SK-N-SH (cell line): ENCODE results near the gene ZNF594. TPM values are rescaled to one million over a fixed set of nuclear protein-coding genes. Genes with fewer than 3 reads are reported as not detected.
"Not testable (repeated sequence)": the region's sequence is repeated elsewhere in the genome, so short reads cannot be mapped to it uniquely, and the experiment has no call there.

ENCODE experiments used
- CTCF ChIA-PET: fragments of 300-600, 350-600 bp; formaldehyde crosslinking; extraction: SDS; loops from one replicate; lab custom pipeline; 2021; lab: Yijun Ruan, JAX
- POLR2A ChIA-PET: fragments of 350-600 bp; sonication (Branson Sonifier 250); formaldehyde crosslinking; extraction: SDS; loops from one replicate; lab custom pipeline; 2020; ENCODE audit warnings: antibody characterized with exemption, inconsistent platforms; lab: Yijun Ruan, JAX
- DNase-seq: peaks from one replicate; pipeline ENCODE4 v3.0.0; 2012
- H2AFZ ChIP-seq: fragments of 200-600 bp; sonication (generic); 2 replicates; pipeline ENCODE4 v1.8.1; 2016; ENCODE audit warnings: antibody characterized with exemption, mild to moderate bottlenecking, low read depth
- H3F3A ChIP-seq: fragments of 200-600 bp; sonication (generic); replicated peaks from 2 replicates; pipeline ENCODE3; 2016; ENCODE audit warnings: antibody characterized with exemption, mild to moderate bottlenecking; ENCODE audit not compliant: insufficient read depth
- H3K27ac ChIP-seq, 2 experiments: fragments of 200-500 bp in 1 of 2; fragments of 200-600 bp in 1 of 2; sonication (Bioruptor generic) in 1 of 2; sonication (generic), shearing (Covaris generic) in 1 of 2; 2 replicates each; pipeline versions ENCODE4 v1.5.1 to v1.6.1; 2014 to 2016; ENCODE audit warnings: low read depth in 2 of 2, inconsistent platforms in 1 of 2, low read length in 1 of 2, mild to moderate bottlenecking in 1 of 2, mixed read lengths in 1 of 2
- H3K27me3 ChIP-seq: fragments of 200-600 bp; sonication (generic), shearing (Covaris generic); 2 replicates; pipeline ENCODE4 v1.6.1; 2016; ENCODE audit warnings: mixed run types; ENCODE audit not compliant: insufficient read depth
- H3K36me3 ChIP-seq, 2 experiments: fragments of 200-500 bp in 1 of 2; fragments of 200-600 bp in 1 of 2; sonication (Bioruptor generic) in 1 of 2; sonication (generic) in 1 of 2; replicated peaks in 1 of 2; 2 replicates each; pipeline versions ENCODE3 to v1.5.1; 2014 to 2016; ENCODE audit warnings: low read length in 1 of 2, mild to moderate bottlenecking in 1 of 2; ENCODE audit not compliant: insufficient read depth in 2 of 2, control insufficient read depth in 1 of 2
- H3K4me1 ChIP-seq, 2 experiments: fragments of 200-500 bp in 1 of 2; fragments of 200-600 bp in 1 of 2; sonication (Bioruptor generic) in 1 of 2; sonication (generic), shearing (Covaris generic) in 1 of 2; 2 replicates each; pipeline versions ENCODE4 v1.5.1 to v1.6.1; 2014 to 2016; ENCODE audit warnings: low read depth in 1 of 2, low read length in 1 of 2, mixed run types in 1 of 2; ENCODE audit not compliant: insufficient read depth in 2 of 2, control insufficient read depth in 1 of 2
- H3K4me2 ChIP-seq: fragments of 200-600 bp; sonication (generic), shearing (Covaris generic); 2 replicates; pipeline ENCODE4 v1.6.1; 2017; ENCODE audit warnings: mixed run types
- H3K4me3 ChIP-seq, 2 experiments: fragments of 200-500 bp in 1 of 2; fragments of 200-600 bp in 1 of 2; sonication (Bioruptor generic) in 1 of 2; sonication (generic), shearing (Covaris generic) in 1 of 2; 2 replicates each; pipeline versions ENCODE4 v1.5.1 to v1.8.1; 2014 to 2016; ENCODE audit warnings: low read depth in 2 of 2, inconsistent platforms in 1 of 2, low read length in 1 of 2, mild to moderate bottlenecking in 1 of 2, mixed read lengths in 1 of 2, moderate library complexity in 1 of 2
- H3K79me2 ChIP-seq: fragments of 200-600 bp; sonication (generic); 2 replicates; pipeline ENCODE4 v1.8.1; 2017; ENCODE audit warnings: mild to moderate bottlenecking; ENCODE audit not compliant: insufficient read depth
- H3K9ac ChIP-seq: fragments of 200-600 bp; sonication (generic); 2 replicates; pipeline ENCODE4 v1.6.1; 2017; ENCODE audit warnings: mixed run types
- H3K9me2 ChIP-seq: fragments of 200-600 bp; sonication (generic); 2 replicates; pipeline ENCODE4 v1.6.1; 2017; ENCODE audit warnings: mixed run types
- H3K9me3 ChIP-seq: fragments of 200-600 bp; sonication (generic); 2 replicates; pipeline ENCODE4 v1.6.1; 2017; ENCODE audit warnings: mixed run types, mild to moderate bottlenecking, moderate library complexity
- H4K20me1 ChIP-seq: fragments of 200-600 bp; sonication (generic); 2 replicates; pipeline ENCODE4 v1.6.1; 2017; ENCODE audit warnings: mild to moderate bottlenecking, mixed run types; ENCODE audit not compliant: insufficient read depth
- CHD2 ChIP-seq: fragments of 150-350 bp; IDR thresholded peaks from 2 replicates; pipeline ENCODE4 v1.6.1; 2018; ENCODE audit warnings: low read length; ENCODE audit not compliant: partially characterized antibody
- ELF1 ChIP-seq: IDR thresholded peaks from 2 replicates; pipeline ENCODE4 v1.4.0; 2012
- FOSL2 ChIP-seq: IDR thresholded peaks from 2 replicates; pipeline ENCODE4 v1.4.0; 2012; ENCODE audit warnings: low read depth, mild to moderate bottlenecking, moderate library complexity, borderline replicate concordance
- GABPA ChIP-seq: IDR thresholded peaks from 2 replicates; pipeline ENCODE4 v1.4.0; 2012; ENCODE audit warnings: low read depth, mild to moderate bottlenecking
- GATA2 ChIP-seq: sonication (generic); formaldehyde crosslinking; IDR thresholded peaks from 2 replicates; pipeline ENCODE4 v1.5.0; 2020; ENCODE audit warnings: mild to moderate bottlenecking, missing genetic modification reagents
- JUND ChIP-seq: IDR thresholded peaks from 2 replicates; pipeline ENCODE4 v1.4.0; 2012
- MXI1 ChIP-seq: IDR thresholded peaks from 2 replicates; pipeline ENCODE4 v1.6.1; 2012; ENCODE audit warnings: mild to moderate bottlenecking, low read depth, low read length, improper control_type of control experiment
- RCOR1 ChIP-seq: fragments of 150-350 bp; IDR thresholded peaks from 2 replicates; pipeline ENCODE4 v1.6.1; 2017; ENCODE audit warnings: antibody characterized with exemption, low read length
- RXRA ChIP-seq: IDR thresholded peaks from 2 replicates; pipeline ENCODE4 v1.4.0; 2012; ENCODE audit warnings: low read depth, mild to moderate bottlenecking, borderline replicate concordance
- SIN3A ChIP-seq: IDR thresholded peaks from 2 replicates; pipeline ENCODE4 v1.6.1; 2012; ENCODE audit warnings: low read depth, mild to moderate bottlenecking, low read length, moderate library complexity, borderline replicate concordance
- TAF1 ChIP-seq: IDR thresholded peaks from 2 replicates; pipeline ENCODE4 v1.6.1; 2012; ENCODE audit warnings: low read depth, mild to moderate bottlenecking, low read length, moderate library complexity, borderline replicate concordance
- TCF12 ChIP-seq: IDR thresholded peaks from 2 replicates; pipeline ENCODE4 v1.4.0; 2012
- TEAD4 ChIP-seq: IDR thresholded peaks from 2 replicates; pipeline ENCODE4 v1.4.0; 2012; ENCODE audit warnings: mild to moderate bottlenecking, borderline replicate concordance; ENCODE audit not compliant: insufficient read depth
- YY1 ChIP-seq: IDR thresholded peaks from 2 replicates; pipeline ENCODE4 v1.4.0; 2012; ENCODE audit warnings: low read depth, mild to moderate bottlenecking
- WGBS: methylation state at CpG from one replicate; pipeline ENCODE4 v1.1.6; 2017; ENCODE audit warnings: low lambda C conversion rate; 5-methylcytosine and 5-hydroxymethylcytosine counted together
- polyA plus RNA-seq, 3 experiments: library from polyadenylated mRNA; depleted of rRNA; stranded (reverse); fragments of >200 nt; gene quantifications; 2 replicates each; pipeline ENCODE4 v1.2.3, GENCODE V29; 2012
- TF ChIP-seq, protein P1 (sequence below): IDR thresholded peaks from 2 replicates; pipeline ENCODE4 v1.4.0; 2012; ENCODE audit warnings: low read depth
- TF ChIP-seq, protein P2 (sequence below): fragments of 150-350 bp; IDR thresholded peaks from 2 replicates; pipeline ENCODE4 v1.6.1; 2016; ENCODE audit warnings: mild to moderate bottlenecking, low read depth, low read length
- TF ChIP-seq, protein P3 (sequence below): IDR thresholded peaks from 2 replicates; pipeline ENCODE4 v1.6.1; 2012; ENCODE audit warnings: mild to moderate bottlenecking, low read depth, low read length, moderate library complexity
- TF ChIP-seq, protein P4 (sequence below): IDR thresholded peaks from 2 replicates; pipeline ENCODE4 v1.4.0; 2012; ENCODE audit warnings: low read depth, borderline replicate concordance
- TF ChIP-seq, protein P5 (sequence below): IDR thresholded peaks from 2 replicates; pipeline ENCODE4; 2012

ZNF594 gene
- polyA plus RNA-seq, 1 of the 3 experiments (the other 2 are of a cell fraction) = 2.8 TPM

DNA sequence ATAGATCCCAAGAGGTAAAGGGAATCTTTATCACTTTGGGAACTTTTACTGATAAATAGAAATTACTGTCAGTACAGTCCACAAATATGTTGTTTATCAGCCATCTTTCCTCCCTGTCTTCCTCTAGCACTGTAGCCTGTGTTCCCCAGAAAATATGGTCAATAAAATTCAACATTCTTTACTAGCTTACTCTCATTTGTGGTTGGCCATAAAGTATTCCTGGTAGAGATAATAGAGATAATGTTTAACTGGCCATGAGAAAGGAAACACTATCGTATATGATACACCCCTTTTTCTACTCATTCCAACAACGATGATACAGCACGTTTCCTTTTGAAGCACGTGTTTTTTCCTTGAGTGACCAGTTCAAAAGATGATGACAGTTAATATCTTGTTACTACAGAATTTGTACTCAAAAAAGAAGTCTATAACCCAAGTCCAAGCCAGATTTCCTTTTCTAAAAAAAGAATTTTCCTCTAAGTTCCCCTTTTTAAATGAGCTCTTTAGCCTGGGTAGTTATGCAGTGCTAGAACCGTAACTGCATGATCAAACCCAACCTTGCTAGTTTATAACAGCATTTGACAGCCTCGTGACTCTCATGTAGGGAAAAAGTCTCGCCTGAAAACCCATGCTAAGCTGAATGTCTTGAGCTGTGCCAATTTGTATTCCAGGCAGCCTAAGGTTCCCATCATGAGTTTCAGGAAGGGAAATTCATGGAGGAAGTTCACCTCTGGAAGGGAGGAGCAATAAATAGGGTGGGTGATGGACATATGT is 25.7 kb downstream of the ZNF594 start:
- H3K27ac ChIP-seq = peak overlapping the region in 1 of 2 experiments; percentile 53; a peak in 2 of 4 replicates

DNA sequence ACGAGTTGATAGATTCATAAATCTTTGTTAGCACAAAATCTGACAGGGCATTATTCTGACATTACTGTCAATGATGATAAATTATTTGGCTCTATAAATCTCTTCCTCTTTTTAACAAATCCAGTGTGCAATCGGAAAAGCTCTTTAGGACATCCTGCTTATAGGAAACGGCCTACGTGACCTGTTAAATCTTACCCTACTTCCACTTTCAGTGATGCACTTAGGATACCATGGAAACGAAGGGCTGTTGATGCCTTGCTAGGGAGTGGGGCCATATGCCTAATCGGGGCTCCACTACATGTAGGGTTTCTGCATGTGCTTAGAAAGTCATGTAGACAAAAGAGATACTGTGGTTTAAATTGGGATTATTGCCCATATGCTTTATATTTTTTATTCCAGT is 27.2 kb downstream of the ZNF594 start:
- H3K4me2 ChIP-seq = no peak overlapping the region
- DNase-seq = no peak
- WGBS = 43% methylated on average over 6 of the region's 6 CpGs
- TF ChIP-seq, protein P1, sequence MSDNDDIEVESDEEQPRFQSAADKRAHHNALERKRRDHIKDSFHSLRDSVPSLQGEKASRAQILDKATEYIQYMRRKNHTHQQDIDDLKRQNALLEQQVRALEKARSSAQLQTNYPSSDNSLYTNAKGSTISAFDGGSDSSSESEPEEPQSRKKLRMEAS = no peak
- TF ChIP-seq SIN3A (no peak), TAF1 (no peak), MXI1 (no peak), FOSL2 (no peak), TEAD4 (no peak), RXRA (no peak), TCF12 (no peak), JUND (no peak), RCOR1 (no peak), GATA2 (CRISPR knock-in tag) (no peak), YY1 (no peak), ELF1 (no peak), CHD2 (no peak), GABPA (no peak)
- TF ChIP-seq, protein P2, sequence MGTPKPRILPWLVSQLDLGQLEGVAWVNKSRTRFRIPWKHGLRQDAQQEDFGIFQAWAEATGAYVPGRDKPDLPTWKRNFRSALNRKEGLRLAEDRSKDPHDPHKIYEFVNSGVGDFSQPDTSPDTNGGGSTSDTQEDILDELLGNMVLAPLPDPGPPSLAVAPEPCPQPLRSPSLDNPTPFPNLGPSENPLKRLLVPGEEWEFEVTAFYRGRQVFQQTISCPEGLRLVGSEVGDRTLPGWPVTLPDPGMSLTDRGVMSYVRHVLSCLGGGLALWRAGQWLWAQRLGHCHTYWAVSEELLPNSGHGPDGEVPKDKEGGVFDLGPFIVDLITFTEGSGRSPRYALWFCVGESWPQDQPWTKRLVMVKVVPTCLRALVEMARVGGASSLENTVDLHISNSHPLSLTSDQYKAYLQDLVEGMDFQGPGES = no peak
- TF ChIP-seq, protein P3, sequence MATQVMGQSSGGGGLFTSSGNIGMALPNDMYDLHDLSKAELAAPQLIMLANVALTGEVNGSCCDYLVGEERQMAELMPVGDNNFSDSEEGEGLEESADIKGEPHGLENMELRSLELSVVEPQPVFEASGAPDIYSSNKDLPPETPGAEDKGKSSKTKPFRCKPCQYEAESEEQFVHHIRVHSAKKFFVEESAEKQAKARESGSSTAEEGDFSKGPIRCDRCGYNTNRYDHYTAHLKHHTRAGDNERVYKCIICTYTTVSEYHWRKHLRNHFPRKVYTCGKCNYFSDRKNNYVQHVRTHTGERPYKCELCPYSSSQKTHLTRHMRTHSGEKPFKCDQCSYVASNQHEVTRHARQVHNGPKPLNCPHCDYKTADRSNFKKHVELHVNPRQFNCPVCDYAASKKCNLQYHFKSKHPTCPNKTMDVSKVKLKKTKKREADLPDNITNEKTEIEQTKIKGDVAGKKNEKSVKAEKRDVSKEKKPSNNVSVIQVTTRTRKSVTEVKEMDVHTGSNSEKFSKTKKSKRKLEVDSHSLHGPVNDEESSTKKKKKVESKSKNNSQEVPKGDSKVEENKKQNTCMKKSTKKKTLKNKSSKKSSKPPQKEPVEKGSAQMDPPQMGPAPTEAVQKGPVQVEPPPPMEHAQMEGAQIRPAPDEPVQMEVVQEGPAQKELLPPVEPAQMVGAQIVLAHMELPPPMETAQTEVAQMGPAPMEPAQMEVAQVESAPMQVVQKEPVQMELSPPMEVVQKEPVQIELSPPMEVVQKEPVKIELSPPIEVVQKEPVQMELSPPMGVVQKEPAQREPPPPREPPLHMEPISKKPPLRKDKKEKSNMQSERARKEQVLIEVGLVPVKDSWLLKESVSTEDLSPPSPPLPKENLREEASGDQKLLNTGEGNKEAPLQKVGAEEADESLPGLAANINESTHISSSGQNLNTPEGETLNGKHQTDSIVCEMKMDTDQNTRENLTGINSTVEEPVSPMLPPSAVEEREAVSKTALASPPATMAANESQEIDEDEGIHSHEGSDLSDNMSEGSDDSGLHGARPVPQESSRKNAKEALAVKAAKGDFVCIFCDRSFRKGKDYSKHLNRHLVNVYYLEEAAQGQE = no peak
- TF ChIP-seq, protein P4, sequence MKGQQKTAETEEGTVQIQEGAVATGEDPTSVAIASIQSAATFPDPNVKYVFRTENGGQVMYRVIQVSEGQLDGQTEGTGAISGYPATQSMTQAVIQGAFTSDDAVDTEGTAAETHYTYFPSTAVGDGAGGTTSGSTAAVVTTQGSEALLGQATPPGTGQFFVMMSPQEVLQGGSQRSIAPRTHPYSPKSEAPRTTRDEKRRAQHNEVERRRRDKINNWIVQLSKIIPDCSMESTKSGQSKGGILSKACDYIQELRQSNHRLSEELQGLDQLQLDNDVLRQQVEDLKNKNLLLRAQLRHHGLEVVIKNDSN = no peak
- TF ChIP-seq, protein P5, sequence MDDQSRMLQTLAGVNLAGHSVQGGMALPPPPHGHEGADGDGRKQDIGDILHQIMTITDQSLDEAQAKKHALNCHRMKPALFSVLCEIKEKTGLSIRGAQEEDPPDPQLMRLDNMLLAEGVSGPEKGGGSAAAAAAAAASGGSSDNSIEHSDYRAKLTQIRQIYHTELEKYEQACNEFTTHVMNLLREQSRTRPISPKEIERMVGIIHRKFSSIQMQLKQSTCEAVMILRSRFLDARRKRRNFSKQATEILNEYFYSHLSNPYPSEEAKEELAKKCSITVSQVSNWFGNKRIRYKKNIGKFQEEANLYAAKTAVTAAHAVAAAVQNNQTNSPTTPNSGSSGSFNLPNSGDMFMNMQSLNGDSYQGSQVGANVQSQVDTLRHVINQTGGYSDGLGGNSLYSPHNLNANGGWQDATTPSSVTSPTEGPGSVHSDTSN = no peak

More for the DNA sequence above, 25.7 kb downstream of the ZNF594 start:
- H3K9me3 ChIP-seq, POLR2A ChIA-PET, H4K20me1 ChIP-seq, CTCF ChIA-PET, H3K79me2 ChIP-seq, H3K4me2 ChIP-seq, H3K9ac ChIP-seq, H3K27me3 ChIP-seq, H3F3A ChIP-seq, H3K9me2 ChIP-seq, DNase-seq, H3K4me1 ChIP-seq, H3K36me3 ChIP-seq, H3K4me3 ChIP-seq: not testable (repeated sequence)
- 0 out of 2 replicates have a peak overlapping the region, but pooled peaks have one; percentile 29 for H2AFZ ChIP-seq
- WGBS = 46% methylated on average over 6 of the region's 7 CpGs

More for the DNA sequence above, 27.2 kb downstream of the ZNF594 start:
- H3K9me3 ChIP-seq = no peaks in the 10 kb centered on the region
- H3F3A ChIP-seq = no peaks in the 10 kb centered on the region
- H3K4me3 ChIP-seq = no peak overlapping the region
- no peaks in the 10 kb centered on the region for H3K79me2 ChIP-seq
- no peak overlapping the region for H3K27ac ChIP-seq
- no peaks in the 10 kb centered on the region for H3K36me3 ChIP-seq
- no peaks in the 10 kb centered on the region for H3K27me3 ChIP-seq
- H3K9me2 ChIP-seq = no peaks in the 10 kb centered on the region
- H4K20me1 ChIP-seq = no peaks in the 10 kb centered on the region
- no peaks in the 10 kb centered on the region; a peak in 1 of 4 replicates for H3K4me1 ChIP-seq
- ChIA-PET POLR2A (no interaction called here), CTCF (no interaction called here)
- H3K9ac ChIP-seq = no peak overlapping the region
- H2AFZ ChIP-seq = no peak overlapping the region
